ENCODE measurements around the gene AKNA.

Gene AKNA

GRCh38 chr9:114400772-114401171 is 13.0 kb upstream of the AKNA start:
- Histone ChIP-seq H3K27ac (no peak overlapping the region), H3K36me3 (peaks cover 0 to 8% (median 0%) of the 10 kb centered on the region in 11 experiments; a peak in 2 of 22 replicates), H3K27me3 (no peaks in the 10 kb centered on the region), H3K9me3 (replicated peaks in 1 of 11) (no peaks in the 10 kb centered on the region), H3K4me2 (no peak overlapping the region), H3K9ac (no peak overlapping the region), H3K4me3 (no peak overlapping the region), H3K4me1 (peaks cover 22 to 45% (median 34%) of the 10 kb centered on the region in 10 experiments), H4K20me1 (peaks cover 0 to 11% (median 0%) of the 10 kb centered on the region in 11 experiments; a peak in 5 of 22 replicates)
- no peak for TF ChIP-seq Cebpa-rat (IDR thresholded peaks at IDR 0.05)

- H3K9me3 ChIP-seq (replicated peaks in 1 of 11), result no peaks in the 10 kb centered on the region
- H3K27me3 ChIP-seq, result no peaks in the 10 kb centered on the region
- H3K4me2 ChIP-seq, result no peak overlapping the region
- no peak overlapping the region for H3K4me3 ChIP-seq
- peaks cover 27 to 47% (median 39%) of the 10 kb centered on the region in 10 experiments for H3K4me1 ChIP-seq
- no peak overlapping the region for H3K27ac ChIP-seq
- H4K20me1 ChIP-seq, result peaks cover 0 to 16% (median 3%) of the 10 kb centered on the region in 11 experiments; a peak in 7 of 22 replicates
- H3K36me3 ChIP-seq, result peaks cover 0 to 14% (median 0%) of the 10 kb centered on the region in 11 experiments; a peak in 2 of 22 replicates
- TF ChIP-seq Cebpa-rat (IDR thresholded peaks at IDR 0.05), result no peak
- H3K9ac ChIP-seq, result no peak overlapping the region
These were observed 12.4 kb upstream of the AKNA start for GRCh38 chr9:114400219-114400618.

- H3K4me3 ChIP-seq, result no peak overlapping the region
- H3K4me1 ChIP-seq, result peaks cover 36 to 53% (median 45%) of the 10 kb centered on the region in 10 experiments
These were observed 11.6 kb upstream of the AKNA start for GRCh38 chr9:114399381-114399780.

GRCh38 chr9:114397848-114398605 is 10.2 kb upstream of the AKNA start:
- H3K4me2 ChIP-seq, result peak overlapping the region; percentile 76 to 95 (median 86)
- peak overlapping the region; percentile 76 to 90 (median 84) for H3K9ac ChIP-seq
- no peaks in the 10 kb centered on the region for H3K9me3 ChIP-seq (replicated peaks in 1 of 11)
- peaks cover 38 to 64% (median 55%) of the 10 kb centered on the region in 10 experiments for H3K4me1 ChIP-seq
- H3K36me3 ChIP-seq, result peaks cover 0 to 25% (median 0%) of the 10 kb centered on the region in 11 experiments; a peak in 4 of 22 replicates
- H3K27ac ChIP-seq, result peak overlapping the region; percentile 81 to 94 (median 90)
- TF ChIP-seq Cebpa-rat (IDR thresholded peaks at IDR 0.05), result no peak
- peak overlapping the region; percentile 71 to 86 (median 76) for H3K4me3 ChIP-seq
- H3K27me3 ChIP-seq, result no peaks in the 10 kb centered on the region
- H4K20me1 ChIP-seq, result peaks cover 0 to 23% (median 8%) of the 10 kb centered on the region in 11 experiments; a peak in 8 of 22 replicates

More at GRCh38 chr9:114399381-114399780, 11.6 kb upstream of the AKNA start:
- Histone ChIP-seq H3K27ac (no peak overlapping the region), H3K27me3 (no peaks in the 10 kb centered on the region), H3K9ac (no peak overlapping the region), H3K9me3 (replicated peaks in 1 of 11) (no peaks in the 10 kb centered on the region), H4K20me1 (peaks cover 0 to 23% (median 8%) of the 10 kb centered on the region in 11 experiments; a peak in 8 of 22 replicates), H3K4me2 (peak overlapping the region in 7 of 11 experiments; percentile 81 to 95 (median 84); a peak in 5 of 22 replicates), H3K36me3 (peaks cover 0 to 16% (median 0%) of the 10 kb centered on the region in 11 experiments; a peak in 3 of 22 replicates)
- TF ChIP-seq Cebpa-rat (IDR thresholded peaks at IDR 0.05), result no peak

GRCh38 chr9:114397219-114397847 is 9.6 kb upstream of the AKNA start:
- Histone ChIP-seq H3K4me1 (peaks cover 45 to 68% (median 62%) of the 10 kb centered on the region in 10 experiments), H3K9me3 (replicated peaks in 1 of 11) (no peaks in the 10 kb centered on the region), H3K27me3 (no peaks in the 10 kb centered on the region), H3K4me3 (peak overlapping the region; percentile 71 to 86 (median 76)), H3K4me2 (peak overlapping the region; percentile 76 to 95 (median 86)), H3K36me3 (peaks cover 0 to 30% (median 0%) of the 10 kb centered on the region in 11 experiments; a peak in 7 of 22 replicates), H3K27ac (peak overlapping the region; percentile 51 to 94 (median 90); a peak in 21 of 22 replicates), H4K20me1 (peaks cover 0 to 23% (median 8%) of the 10 kb centered on the region in 11 experiments; a peak in 10 of 22 replicates), H3K9ac (peak overlapping the region; percentile 76 to 90 (median 83); a peak in 21 of 22 replicates)
- no peak for TF ChIP-seq Cebpa-rat (IDR thresholded peaks at IDR 0.05)

- peak overlapping the region; percentile 76 to 95 (median 86) for H3K4me2 ChIP-seq
- H4K20me1 ChIP-seq, result peaks cover 0 to 23% (median 8%) of the 10 kb centered on the region in 11 experiments; a peak in 10 of 22 replicates
- no peaks in the 10 kb centered on the region for H3K27me3 ChIP-seq
- peak overlapping the region; percentile 71 to 86 (median 76); a peak in 17 of 20 replicates for H3K4me3 ChIP-seq
- H3K9ac ChIP-seq, result peak overlapping the region; percentile 76 to 90 (median 83); a peak in 20 of 22 replicates
- H3K27ac ChIP-seq, result peak overlapping the region in 10 of 11 experiments; percentile 81 to 94 (median 90); a peak in 20 of 22 replicates
- peaks cover 52 to 73% (median 68%) of the 10 kb centered on the region in 10 experiments for H3K4me1 ChIP-seq
- no peaks in the 10 kb centered on the region for H3K9me3 ChIP-seq (replicated peaks in 1 of 11)
- TF ChIP-seq Cebpa-rat (IDR thresholded peaks at IDR 0.05), result no peak
- H3K36me3 ChIP-seq, result peaks cover 0 to 37% (median 0%) of the 10 kb centered on the region in 11 experiments; a peak in 7 of 22 replicates
These were observed 8.9 kb upstream of the AKNA start for GRCh38 chr9:114396558-114397218.

GRCh38 chr9:114395768-114396167 is 8.0 kb upstream of the AKNA start:
- Histone ChIP-seq H3K4me2 (peak overlapping the region; percentile 51 to 95 (median 86)), H3K9ac (peak overlapping the region in 9 of 11 experiments; percentile 46 to 87 (median 49); a peak in 16 of 22 replicates), H3K4me1 (peaks cover 56 to 79% (median 75%) of the 10 kb centered on the region in 10 experiments), H3K36me3 (peaks cover 0 to 45% (median 7%) of the 10 kb centered on the region in 11 experiments; a peak in 8 of 22 replicates), H3K27me3 (no peaks in the 10 kb centered on the region), H3K9me3 (replicated peaks in 1 of 11) (no peaks in the 10 kb centered on the region), H4K20me1 (peaks cover 0 to 23% (median 8%) of the 10 kb centered on the region in 11 experiments; a peak in 10 of 22 replicates), H3K27ac (peak overlapping the region in 7 of 11 experiments; percentile 4 to 90 (median 44); a peak in 5 of 22 replicates), H3K4me3 (no peak overlapping the region)
- no peak for TF ChIP-seq Cebpa-rat (IDR thresholded peaks at IDR 0.05)

GRCh38 chr9:114395334-114395617 is 7.5 kb upstream of the AKNA start:
- Histone ChIP-seq H3K27me3 (no peaks in the 10 kb centered on the region), H4K20me1 (peaks cover 0 to 23% (median 8%) of the 10 kb centered on the region in 11 experiments; a peak in 10 of 22 replicates), H3K4me3 (no peak overlapping the region), H3K27ac (peak overlapping the region in 10 of 11 experiments; percentile 4 to 90 (median 34); a peak in 19 of 22 replicates), H3K36me3 (peaks cover 0 to 45% (median 7%) of the 10 kb centered on the region in 11 experiments; a peak in 8 of 22 replicates), H3K9ac (peak overlapping the region; percentile 10 to 87 (median 49); a peak in 20 of 22 replicates), H3K9me3 (replicated peaks in 1 of 11) (no peaks in the 10 kb centered on the region), H3K4me1 (peaks cover 61 to 84% (median 80%) of the 10 kb centered on the region in 10 experiments), H3K4me2 (peak overlapping the region; percentile 51 to 95 (median 86))
- TF ChIP-seq Cebpa-rat (IDR thresholded peaks at IDR 0.05), result no peak

Data from BLaER1 treated with 17β-estradiol and CSF1 and Interleukin-3, amounts not matched to agents 10 nM and 100 nM (cell line).